Measurements from ENCODE around the gene QTRT2. TPM values are rescaled to one million over a fixed set of nuclear protein-coding genes. Genes with fewer than 3 reads are reported as not detected.

QTRT2 gene
- total and polyA plus RNA-seq, 9 of the 15 experiments (the other 6 are each of a cell fraction or from before 2014, with no cell fraction given): 10.2 to 25.1 (median 17.3) TPM

DNA sequence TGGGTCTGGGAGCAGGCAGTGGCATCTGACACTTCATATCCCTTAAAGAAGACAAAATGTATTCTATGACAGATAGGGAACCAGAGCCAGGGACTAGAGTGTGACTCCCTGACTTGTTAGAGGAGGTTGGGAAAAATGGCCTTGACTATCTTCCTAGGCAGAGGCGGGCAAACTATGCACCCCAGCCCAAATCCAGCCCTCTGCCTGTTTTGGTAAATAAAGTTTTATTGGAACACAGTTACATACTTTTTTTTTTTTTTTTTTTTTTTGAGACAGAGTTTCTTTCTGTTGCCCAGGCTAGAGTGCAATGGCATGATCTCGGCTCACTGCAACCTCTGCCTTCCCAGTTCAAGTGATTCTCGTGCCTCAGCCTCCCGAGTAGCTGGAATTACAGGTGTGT, 47.3 kb downstream of the QTRT2 start:
- H3K27ac ChIP-seq (ENCODE audit: extremely low read depth, low read depth, low read length): no peak overlapping the region
- WGBS (ENCODE audit: insufficient coverage, low coverage, missing lambda C conversion rate): 0% methylated on average over 3 of the region's 4 CpGs
- ChIA-PET POLR2A (no interaction called here), CTCF (ENCODE audit: low intra/inter-chr PET ratio) (no interaction called here)
- FAIRE-seq: no peak
- H3K4me1 ChIP-seq (replicated peaks in 1 of 2; ENCODE audit: control insufficient read depth in 2 of 2, insufficient read depth in 2 of 2, low read length in 2 of 2): no peaks in the 10 kb centered on the region
- intact Hi-C loops (cut with micrococcal nuclease): no loop called here
- no peaks in the 10 kb centered on the region; a peak in 1 of 5 replicates for H3K27me3 ChIP-seq (ENCODE audit: control insufficient read depth in 2 of 2, insufficient read depth in 2 of 2, low read length in 2 of 2)
- ATAC-seq: no peak
- H2AFZ ChIP-seq (ENCODE audit: low read depth, low read length): no peak overlapping the region
- no peak overlapping the region for H3K9ac ChIP-seq (ENCODE audit: insufficient read depth in 1 of 2, low read depth in 2 of 2, low read length in 2 of 2)
- H3K4me3 ChIP-seq: no peak overlapping the region
- in situ Hi-C loops (cut with MboI): no loop called here
- TF ChIP-seq, protein P1, sequence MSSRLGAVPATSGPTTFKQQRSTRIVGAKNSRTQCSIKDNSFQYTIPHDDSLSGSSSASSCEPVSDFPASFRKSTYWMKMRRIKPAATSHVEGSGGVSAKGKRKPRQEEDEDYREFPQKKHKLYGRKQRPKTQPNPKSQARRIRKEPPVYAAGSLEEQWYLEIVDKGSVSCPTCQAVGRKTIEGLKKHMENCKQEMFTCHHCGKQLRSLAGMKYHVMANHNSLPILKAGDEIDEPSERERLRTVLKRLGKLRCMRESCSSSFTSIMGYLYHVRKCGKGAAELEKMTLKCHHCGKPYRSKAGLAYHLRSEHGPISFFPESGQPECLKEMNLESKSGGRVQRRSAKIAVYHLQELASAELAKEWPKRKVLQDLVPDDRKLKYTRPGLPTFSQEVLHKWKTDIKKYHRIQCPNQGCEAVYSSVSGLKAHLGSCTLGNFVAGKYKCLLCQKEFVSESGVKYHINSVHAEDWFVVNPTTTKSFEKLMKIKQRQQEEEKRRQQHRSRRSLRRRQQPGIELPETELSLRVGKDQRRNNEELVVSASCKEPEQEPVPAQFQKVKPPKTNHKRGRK (tag; IDR thresholded peaks at IDR 0.05): no peak
- TF ChIP-seq ZNF184 (CRISPR knock-in tag; IDR thresholded peaks at IDR 0.05) (no peak), ZNF384 (IDR thresholded peaks at IDR 0.05; ENCODE audit: low read depth, low read length) (0 out of 2 replicates have a peak, but pooled peaks have one; percentile 42)
- TF ChIP-seq, protein P2, sequence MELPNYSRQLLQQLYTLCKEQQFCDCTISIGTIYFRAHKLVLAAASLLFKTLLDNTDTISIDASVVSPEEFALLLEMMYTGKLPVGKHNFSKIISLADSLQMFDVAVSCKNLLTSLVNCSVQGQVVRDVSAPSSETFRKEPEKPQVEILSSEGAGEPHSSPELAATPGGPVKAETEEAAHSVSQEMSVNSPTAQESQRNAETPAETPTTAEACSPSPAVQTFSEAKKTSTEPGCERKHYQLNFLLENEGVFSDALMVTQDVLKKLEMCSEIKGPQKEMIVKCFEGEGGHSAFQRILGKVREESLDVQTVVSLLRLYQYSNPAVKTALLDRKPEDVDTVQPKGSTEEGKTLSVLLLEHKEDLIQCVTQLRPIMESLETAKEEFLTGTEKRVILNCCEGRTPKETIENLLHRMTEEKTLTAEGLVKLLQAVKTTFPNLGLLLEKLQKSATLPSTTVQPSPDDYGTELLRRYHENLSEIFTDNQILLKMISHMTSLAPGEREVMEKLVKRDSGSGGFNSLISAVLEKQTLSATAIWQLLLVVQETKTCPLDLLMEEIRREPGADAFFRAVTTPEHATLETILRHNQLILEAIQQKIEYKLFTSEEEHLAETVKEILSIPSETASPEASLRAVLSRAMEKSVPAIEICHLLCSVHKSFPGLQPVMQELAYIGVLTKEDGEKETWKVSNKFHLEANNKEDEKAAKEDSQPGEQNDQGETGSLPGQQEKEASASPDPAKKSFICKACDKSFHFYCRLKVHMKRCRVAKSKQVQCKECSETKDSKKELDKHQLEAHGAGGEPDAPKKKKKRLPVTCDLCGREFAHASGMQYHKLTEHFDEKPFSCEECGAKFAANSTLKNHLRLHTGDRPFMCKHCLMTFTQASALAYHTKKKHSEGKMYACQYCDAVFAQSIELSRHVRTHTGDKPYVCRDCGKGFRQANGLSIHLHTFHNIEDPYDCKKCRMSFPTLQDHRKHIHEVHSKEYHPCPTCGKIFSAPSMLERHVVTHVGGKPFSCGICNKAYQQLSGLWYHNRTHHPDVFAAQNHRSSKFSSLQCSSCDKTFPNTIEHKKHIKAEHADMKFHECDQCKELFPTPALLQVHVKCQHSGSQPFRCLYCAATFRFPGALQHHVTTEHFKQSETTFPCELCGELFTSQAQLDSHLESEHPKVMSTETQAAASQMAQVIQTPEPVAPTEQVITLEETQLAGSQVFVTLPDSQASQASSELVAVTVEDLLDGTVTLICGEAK (IDR thresholded peaks at IDR 0.05): peak; percentile 65
- TF ChIP-seq, protein P2 (CRISPR knock-in tag; IDR thresholded peaks at IDR 0.05): no peak
- H3K79me2 ChIP-seq (ENCODE audit: control insufficient read depth, insufficient read depth, low read length): no peaks in the 10 kb centered on the region
- DNase-seq (ENCODE audit: extremely low read depth in 1 of 4, low spot score in 3 of 4): no peak
- no peaks in the 10 kb centered on the region for H4K20me1 ChIP-seq (replicated peaks; ENCODE audit: control insufficient read depth, insufficient read depth, low read length)
- H3K9me3 ChIP-seq (replicated peaks; ENCODE audit: control insufficient read depth, insufficient read depth, low read depth, low read length): no peaks in the 10 kb centered on the region
- H3K36me3 ChIP-seq (ENCODE audit: control insufficient read depth, insufficient read depth, low read length): no peaks in the 10 kb centered on the region
- no peaks in the 10 kb centered on the region for H3K9me1 ChIP-seq (ENCODE audit: control insufficient read depth, insufficient read depth, low read length)
- BruUV-seq (replicated peaks): no TSS peak
- no peak overlapping the region for H3K4me2 ChIP-seq (ENCODE audit: insufficient read depth, low read length)

All from K562 (cell line).